ENCODE data around the gene TEP1.

- no peak for TF ChIP-seq CTCF (IDR thresholded peaks at IDR 0.05)
- no peak for TF ChIP-seq POLR2A (IDR thresholded peaks at IDR 0.05)
Measured at GRCh38 chr14:20333494-20333841, 79.8 kb downstream of the TEP1 start.
